GM12874 (cell line): ENCODE measurements around the gene FBXO31.

ENCODE experiments used
- CTCF ChIP-seq: IDR thresholded peaks from 2 replicates; pipeline ENCODE4 v1.5.1; 2011; ENCODE audit warnings: low read depth, mild to moderate bottlenecking, control low read depth, low read length, moderate library complexity; ENCODE audit not compliant: insufficient read depth

Gene FBXO31

GRCh38 chr16:87338155-87338765 is 45.3 kb downstream of the FBXO31 start:
- no peak for TF ChIP-seq CTCF

DNA sequence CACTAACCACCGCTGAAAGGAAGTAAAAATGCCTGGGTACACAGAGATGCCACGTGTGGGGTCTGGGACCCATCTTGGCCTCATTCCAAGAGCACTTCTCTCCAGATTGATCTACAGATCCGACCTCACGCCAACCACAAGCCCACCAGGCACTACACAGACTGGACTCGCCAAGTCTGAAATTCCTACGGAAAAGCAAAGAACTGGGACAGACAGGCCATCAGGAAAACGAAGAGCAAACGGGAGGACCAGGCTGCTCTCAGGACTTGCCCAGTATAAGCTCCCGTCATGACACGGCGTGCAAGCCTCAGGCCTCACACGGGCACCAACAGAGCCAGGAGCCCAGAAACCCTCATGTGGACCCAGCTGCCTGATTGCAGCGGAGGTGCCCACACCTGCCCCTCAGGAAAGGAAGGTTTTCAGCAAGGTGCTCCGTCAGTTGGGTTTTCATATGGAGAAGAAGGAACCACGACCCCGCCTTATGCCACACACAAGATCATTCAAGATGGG is 46.3 kb downstream of the FBXO31 start:
- TF ChIP-seq CTCF: no peak

- no peak for TF ChIP-seq CTCF
Observed at GRCh38 chr16:87336434-87337240, 46.9 kb downstream of the FBXO31 start.

- no peak for TF ChIP-seq CTCF
Observed at GRCh38 chr16:87335625-87336433, 47.7 kb downstream of the FBXO31 start.

DNA sequence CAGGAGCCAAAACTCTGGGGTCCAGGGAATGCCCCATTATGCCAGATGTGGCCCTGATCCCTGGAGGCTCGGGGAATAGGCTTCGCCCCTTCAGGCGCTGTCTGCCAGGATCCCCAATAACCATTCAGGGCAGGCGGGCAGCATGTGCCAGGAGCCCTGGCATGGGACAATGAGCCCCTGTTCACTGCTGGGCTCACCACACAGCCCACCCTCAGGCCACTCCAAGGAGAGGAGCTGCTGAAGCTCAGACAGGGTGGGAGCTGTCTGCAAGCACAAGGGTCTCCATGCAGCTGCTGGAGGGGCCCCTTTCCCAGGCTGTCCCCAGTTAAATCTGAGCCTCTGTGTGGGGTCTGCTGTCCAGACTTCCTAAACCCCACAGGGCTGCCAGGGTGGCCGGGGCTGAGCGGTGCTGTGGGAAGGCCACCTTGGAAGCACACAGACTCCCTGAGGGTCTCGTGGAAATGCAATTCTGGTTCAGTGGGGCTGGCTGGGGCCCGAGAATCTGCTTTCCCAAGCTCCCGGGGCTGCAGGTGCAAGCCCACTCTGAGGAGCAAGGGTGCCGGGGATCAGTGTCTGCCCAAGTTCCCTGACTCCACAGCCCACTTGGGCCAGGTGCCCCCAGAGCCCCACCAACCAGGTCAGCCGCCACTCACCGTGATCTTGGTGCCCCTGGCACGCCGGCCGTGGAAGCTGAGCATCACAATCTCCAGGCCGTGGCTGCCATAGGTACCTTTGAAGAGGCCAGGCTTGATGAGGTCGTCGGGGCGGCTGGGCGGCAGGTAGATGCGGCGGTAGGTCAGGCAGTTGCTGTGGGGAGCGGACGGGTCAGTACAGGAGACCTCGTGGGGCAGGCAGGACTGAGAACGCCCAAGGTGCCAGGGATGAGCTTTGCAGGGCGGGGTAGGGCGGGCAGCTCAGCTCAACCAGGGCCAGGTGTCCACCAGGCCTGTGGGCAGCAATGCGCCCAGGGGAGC is 48.6 kb downstream of the FBXO31 start:
- no peak for TF ChIP-seq CTCF

DNA sequence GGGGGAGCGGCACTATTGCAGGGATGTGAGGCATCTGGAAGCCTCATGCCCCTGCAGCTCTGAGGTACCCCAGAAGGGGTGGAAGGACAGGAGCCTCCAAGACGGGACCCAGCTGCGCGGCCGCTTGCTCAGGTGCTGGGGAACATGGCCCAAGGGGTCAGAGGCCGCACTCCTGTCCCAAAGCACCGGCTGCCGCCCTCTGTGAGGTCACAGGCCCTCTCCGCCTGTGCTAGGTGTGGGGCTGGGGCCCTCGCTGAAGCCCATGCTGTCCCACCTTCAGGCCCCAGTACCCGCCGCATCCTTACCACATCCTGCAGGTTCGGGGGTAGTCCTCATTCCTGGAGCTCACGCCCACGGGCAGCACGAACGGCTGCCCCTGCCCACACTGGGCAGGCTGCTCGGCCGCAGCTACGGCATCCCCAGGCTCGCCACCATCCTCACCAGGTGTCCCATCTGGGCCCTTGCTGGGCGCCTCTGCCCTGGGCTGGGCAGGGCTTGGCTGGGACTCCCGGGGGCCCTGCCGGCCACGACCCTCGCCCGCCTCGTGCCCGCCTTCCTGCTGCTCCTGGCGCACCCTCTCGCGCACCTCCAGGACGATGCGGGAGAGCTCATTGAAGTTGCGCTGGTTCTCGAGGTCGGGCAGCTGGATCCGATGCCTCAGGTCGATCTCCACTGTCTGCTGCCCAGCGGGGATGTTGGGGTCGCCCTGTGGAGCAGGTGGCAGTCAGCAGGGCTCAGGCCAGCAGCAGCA is 49.8 kb downstream of the FBXO31 start:
- TF ChIP-seq CTCF: no peak
